ENCODE measurements around the gene SLC43A3. TPM values are rescaled to one million over a fixed set of nuclear protein-coding genes. Genes with fewer than 3 reads are reported as not detected.

The SLC43A3 gene
- total RNA-seq, 2 experiments from 2014 or later = 6.9 to 7.3 TPM

DNA sequence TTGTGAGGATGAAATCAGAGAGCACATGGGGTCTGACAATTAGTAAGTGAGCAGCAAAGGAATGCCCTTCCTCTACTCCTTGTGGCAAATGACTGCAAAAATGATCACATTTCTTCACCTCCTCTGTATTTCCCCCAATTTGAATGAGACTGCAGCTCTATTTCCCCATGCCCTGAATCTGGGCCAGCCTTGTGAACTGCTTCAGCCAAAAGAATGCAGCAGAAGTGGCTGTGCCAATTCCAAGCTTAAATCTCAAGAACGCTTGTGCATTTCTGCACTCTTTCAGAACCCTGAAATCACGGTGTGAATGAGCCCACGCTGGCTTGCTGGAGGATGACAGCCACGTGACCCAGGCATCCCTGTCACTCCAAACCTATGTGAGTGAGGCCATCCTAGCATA lies 9.9 kb downstream of the SLC43A3 start:
- intact Hi-C loops (cut with DNase I, micrococcal nuclease) = no loop called here
- Mint-ChIP-seq H3K27ac (no peak overlapping the region), H3K36me3 (ENCODE audit: low read depth) (peaks cover 88% of the 10 kb centered on the region), H3K4me3 (no peak overlapping the region), H3K27me3 (no peaks in the 10 kb centered on the region), H3K4me1 (ENCODE audit: low read depth) (peaks cover under 1% of the 10 kb centered on the region), H3K9me3 (no peaks in the 10 kb centered on the region)
- Histone ChIP-seq H3K4me3 (ENCODE audit: low read length) (no peak overlapping the region), H3K9me3 (ENCODE audit: control insufficient read depth in 1 of 2, insufficient read depth in 1 of 2, low read length in 2 of 2) (no peaks in the 10 kb centered on the region), H3K27ac (ENCODE audit: low read depth in 1 of 2, low read length in 2 of 2) (no peak overlapping the region), H3K27me3 (ENCODE audit: control insufficient read depth in 1 of 2, insufficient read depth in 2 of 2, low read length in 2 of 2) (no peaks in the 10 kb centered on the region), H3K36me3 (ENCODE audit: insufficient read depth, low read length) (peaks cover 65% of the 10 kb centered on the region), H3K4me1 (ENCODE audit: insufficient read depth, low read length) (no peaks in the 10 kb centered on the region)
- TF ChIP-seq, protein P1, sequence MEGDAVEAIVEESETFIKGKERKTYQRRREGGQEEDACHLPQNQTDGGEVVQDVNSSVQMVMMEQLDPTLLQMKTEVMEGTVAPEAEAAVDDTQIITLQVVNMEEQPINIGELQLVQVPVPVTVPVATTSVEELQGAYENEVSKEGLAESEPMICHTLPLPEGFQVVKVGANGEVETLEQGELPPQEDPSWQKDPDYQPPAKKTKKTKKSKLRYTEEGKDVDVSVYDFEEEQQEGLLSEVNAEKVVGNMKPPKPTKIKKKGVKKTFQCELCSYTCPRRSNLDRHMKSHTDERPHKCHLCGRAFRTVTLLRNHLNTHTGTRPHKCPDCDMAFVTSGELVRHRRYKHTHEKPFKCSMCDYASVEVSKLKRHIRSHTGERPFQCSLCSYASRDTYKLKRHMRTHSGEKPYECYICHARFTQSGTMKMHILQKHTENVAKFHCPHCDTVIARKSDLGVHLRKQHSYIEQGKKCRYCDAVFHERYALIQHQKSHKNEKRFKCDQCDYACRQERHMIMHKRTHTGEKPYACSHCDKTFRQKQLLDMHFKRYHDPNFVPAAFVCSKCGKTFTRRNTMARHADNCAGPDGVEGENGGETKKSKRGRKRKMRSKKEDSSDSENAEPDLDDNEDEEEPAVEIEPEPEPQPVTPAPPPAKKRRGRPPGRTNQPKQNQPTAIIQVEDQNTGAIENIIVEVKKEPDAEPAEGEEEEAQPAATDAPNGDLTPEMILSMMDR (IDR thresholded peaks at IDR 0.05) = no peak
- ATAC-seq (ENCODE audit: poor library complexity) = no peak
- POLR2A ChIA-PET = no interaction called here
- CTCF ChIA-PET = interaction anchor here (1.8 kb wide), 1 partner anchor 41 kb away, joined by 3 read pairs; no protein-coding TSS in a partner anchor
- DNase-seq = no peak

DNA sequence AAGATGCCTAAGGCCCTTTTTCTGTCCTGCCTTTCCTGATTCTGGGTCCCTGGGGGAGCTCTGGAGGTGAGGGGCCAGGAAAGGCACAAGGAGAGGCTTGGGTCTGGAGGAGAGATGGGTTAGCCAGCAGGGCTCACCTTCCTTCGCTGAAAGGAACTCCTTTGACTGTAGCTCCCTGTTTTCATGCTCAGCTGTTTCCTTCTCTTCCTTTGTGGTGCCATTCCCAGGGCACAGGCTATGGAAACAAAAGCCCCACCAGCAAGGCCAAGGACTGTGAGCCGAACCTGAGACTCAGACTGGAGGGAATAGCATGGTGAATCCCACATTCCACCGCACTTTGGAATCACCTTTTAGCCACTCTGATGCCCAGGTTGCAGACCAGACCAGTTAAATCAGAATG lies 10.5 kb downstream of the SLC43A3 start:
- ChIA-PET POLR2A (no interaction called here), CTCF (interaction anchor here (1.8 kb wide), 1 partner anchor 42 kb away, joined by 3 read pairs; no protein-coding TSS in a partner anchor)
- Mint-ChIP-seq H3K4me3 (no peak overlapping the region), H3K27ac (no peak overlapping the region), H3K9me3 (no peaks in the 10 kb centered on the region), H3K4me1 (ENCODE audit: low read depth) (no peaks in the 10 kb centered on the region), H3K27me3 (no peaks in the 10 kb centered on the region), H3K36me3 (ENCODE audit: low read depth) (peaks cover 88% of the 10 kb centered on the region)
- H3K27me3 ChIP-seq (ENCODE audit: control insufficient read depth in 1 of 2, insufficient read depth in 2 of 2, low read length in 2 of 2) = no peaks in the 10 kb centered on the region
- no peaks in the 10 kb centered on the region for H3K4me1 ChIP-seq (ENCODE audit: insufficient read depth, low read length)
- no peaks in the 10 kb centered on the region for H3K9me3 ChIP-seq (ENCODE audit: control insufficient read depth in 1 of 2, insufficient read depth in 1 of 2, low read length in 2 of 2)
- no peak overlapping the region for H3K27ac ChIP-seq (ENCODE audit: low read depth in 1 of 2, low read length in 2 of 2)
- DNase-seq (no peak), ATAC-seq (ENCODE audit: poor library complexity) (no peak)
- peaks cover 65% of the 10 kb centered on the region for H3K36me3 ChIP-seq (ENCODE audit: insufficient read depth, low read length)
- no peak overlapping the region for H3K4me3 ChIP-seq (ENCODE audit: low read length)
- TF ChIP-seq, protein P1 (IDR thresholded peaks at IDR 0.05) = no peak
- intact Hi-C loops (cut with DNase I, micrococcal nuclease) = no loop called here

DNA sequence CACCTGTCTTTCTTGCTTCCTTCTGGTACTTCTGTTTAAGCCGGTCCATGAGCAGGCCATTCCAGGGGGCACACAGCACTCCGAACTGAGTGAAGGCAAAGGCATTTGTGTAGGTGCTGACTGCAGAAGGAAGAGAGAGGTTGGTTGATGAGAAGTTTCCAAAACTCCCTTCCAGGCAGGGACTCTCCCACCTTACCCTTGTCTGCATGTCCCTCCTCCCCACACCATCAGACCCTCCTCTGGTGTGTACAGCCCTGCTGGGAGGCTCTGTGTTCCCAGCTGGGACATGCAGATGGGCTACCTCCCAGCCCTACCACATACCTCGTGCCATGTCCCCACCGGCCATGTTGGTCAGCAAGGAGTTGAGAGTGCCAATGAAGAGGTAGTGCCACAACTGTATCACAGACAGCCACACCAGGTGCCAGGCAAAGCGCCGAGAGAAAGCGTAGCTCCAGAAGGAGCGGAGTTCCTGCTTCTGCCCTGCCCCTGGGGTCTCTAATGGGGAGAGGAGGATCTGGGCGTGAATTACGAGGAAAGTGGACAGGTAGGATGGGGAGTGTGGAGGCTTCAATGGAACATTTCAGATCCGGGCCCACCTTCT lies 12.2 kb downstream of the SLC43A3 start:
- H3K4me1 Mint-ChIP-seq (ENCODE audit: low read depth) = no peaks in the 10 kb centered on the region
- peaks cover 87% of the 10 kb centered on the region for H3K36me3 Mint-ChIP-seq (ENCODE audit: low read depth)
- Histone ChIP-seq H3K9me3 (ENCODE audit: control insufficient read depth in 1 of 2, insufficient read depth in 1 of 2, low read length in 2 of 2) (no peaks in the 10 kb centered on the region), H3K4me1 (ENCODE audit: insufficient read depth, low read length) (no peaks in the 10 kb centered on the region), H3K27me3 (ENCODE audit: control insufficient read depth in 1 of 2, insufficient read depth in 2 of 2, low read length in 2 of 2) (no peaks in the 10 kb centered on the region), H3K4me3 (ENCODE audit: low read length) (no peak overlapping the region), H3K27ac (ENCODE audit: low read depth in 1 of 2, low read length in 2 of 2) (no peak overlapping the region), H3K36me3 (ENCODE audit: insufficient read depth, low read length) (peaks cover 62% of the 10 kb centered on the region)
- H3K4me3 Mint-ChIP-seq = no peak overlapping the region
- no peak for DNase-seq
- TF ChIP-seq, protein P1 (IDR thresholded peaks at IDR 0.05) = no peak
- H3K27me3 Mint-ChIP-seq = no peaks in the 10 kb centered on the region
- CTCF ChIA-PET = no interaction called here
- POLR2A ChIA-PET = no interaction called here
- no peak overlapping the region for H3K27ac Mint-ChIP-seq
- ATAC-seq (ENCODE audit: poor library complexity) = no peak
- no peaks in the 10 kb centered on the region for H3K9me3 Mint-ChIP-seq
- intact Hi-C loops (cut with DNase I, micrococcal nuclease) = no loop called here

Measured in CD4-positive, alpha-beta T cell (primary cell).